ENCODE data around the gene CLP1. TPM values are rescaled to one million over a fixed set of nuclear protein-coding genes. Genes with fewer than 3 reads are reported as not detected.
A peak's percentile ranks its signal among the peaks of the same experiment; 100 is the strongest.

Gene CLP1
- total RNA-seq, 3 donors from 2014 or later = 15.4 to 17.7 (median 17.7) TPM

DNA sequence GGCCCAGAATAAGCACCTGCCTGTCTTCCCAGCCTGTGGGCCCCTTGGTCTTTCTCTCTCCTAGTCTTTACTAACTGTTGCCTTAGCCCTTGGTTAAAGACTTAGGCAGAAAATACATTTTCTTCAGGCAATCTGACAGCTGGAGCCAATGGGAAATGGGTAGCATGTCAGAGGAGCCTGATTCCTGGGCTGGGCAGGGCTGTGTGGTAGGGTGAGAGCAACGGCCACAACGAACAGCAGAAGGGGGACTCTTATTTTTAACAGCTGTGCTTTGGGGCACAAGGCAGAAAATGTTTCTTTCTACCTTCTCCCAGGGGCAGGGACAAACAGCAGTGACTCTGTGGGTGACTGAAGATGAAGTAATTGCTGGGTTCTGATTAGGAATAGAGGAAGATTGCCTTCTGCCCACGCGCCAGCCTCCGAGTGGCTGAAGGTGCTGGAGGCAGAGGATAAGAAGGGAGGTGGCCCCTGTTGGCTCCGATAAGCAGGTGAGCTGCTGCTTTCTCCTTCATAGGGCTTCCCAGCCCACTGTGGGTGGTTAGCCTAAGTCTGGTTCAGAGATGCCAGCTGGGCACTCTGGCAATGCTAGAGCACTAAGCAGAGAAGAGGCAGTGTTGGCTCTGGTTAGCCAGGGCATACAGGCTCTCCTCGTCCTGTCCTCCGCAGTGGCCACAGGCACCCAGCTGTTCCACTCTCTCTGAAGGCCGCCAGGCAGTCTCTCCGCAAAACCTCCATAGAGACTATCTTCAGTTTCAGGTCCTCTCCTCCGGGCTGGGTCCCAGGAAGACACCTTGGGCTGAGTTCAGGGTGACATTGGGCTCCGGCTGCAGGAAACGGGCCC lies 9.4 kb upstream of the CLP1 start:
- Histone ChIP-seq H3K36me3 (no peaks in the 10 kb centered on the region), H3K4me3 (peak overlapping the region; percentile 46 to 66 (median 55)), H3K27ac (peak overlapping the region in 1 of 2 donors; percentile 82), H3K4me1 (peaks cover 14 to 15% of the 10 kb centered on the region in 2 donors), H3K27me3 (peaks cover 0 to 20% of the 10 kb centered on the region in 2 donors), H3K9me3 (no peaks in the 10 kb centered on the region)
- DNase-seq (ENCODE audit: low spot score in 2 of 2) = no peak
- intact Hi-C loops (cut with DNase I; ENCODE audit: low total_unique reads) = no loop called here
- TF ChIP-seq POLR2AphosphoS5 (IDR thresholded peaks at IDR 0.05) (no peak), POLR2A (IDR thresholded peaks at IDR 0.05) (no peak)
- TF ChIP-seq, protein P1, sequence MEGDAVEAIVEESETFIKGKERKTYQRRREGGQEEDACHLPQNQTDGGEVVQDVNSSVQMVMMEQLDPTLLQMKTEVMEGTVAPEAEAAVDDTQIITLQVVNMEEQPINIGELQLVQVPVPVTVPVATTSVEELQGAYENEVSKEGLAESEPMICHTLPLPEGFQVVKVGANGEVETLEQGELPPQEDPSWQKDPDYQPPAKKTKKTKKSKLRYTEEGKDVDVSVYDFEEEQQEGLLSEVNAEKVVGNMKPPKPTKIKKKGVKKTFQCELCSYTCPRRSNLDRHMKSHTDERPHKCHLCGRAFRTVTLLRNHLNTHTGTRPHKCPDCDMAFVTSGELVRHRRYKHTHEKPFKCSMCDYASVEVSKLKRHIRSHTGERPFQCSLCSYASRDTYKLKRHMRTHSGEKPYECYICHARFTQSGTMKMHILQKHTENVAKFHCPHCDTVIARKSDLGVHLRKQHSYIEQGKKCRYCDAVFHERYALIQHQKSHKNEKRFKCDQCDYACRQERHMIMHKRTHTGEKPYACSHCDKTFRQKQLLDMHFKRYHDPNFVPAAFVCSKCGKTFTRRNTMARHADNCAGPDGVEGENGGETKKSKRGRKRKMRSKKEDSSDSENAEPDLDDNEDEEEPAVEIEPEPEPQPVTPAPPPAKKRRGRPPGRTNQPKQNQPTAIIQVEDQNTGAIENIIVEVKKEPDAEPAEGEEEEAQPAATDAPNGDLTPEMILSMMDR (IDR thresholded peaks at IDR 0.05) = no peak

DNA sequence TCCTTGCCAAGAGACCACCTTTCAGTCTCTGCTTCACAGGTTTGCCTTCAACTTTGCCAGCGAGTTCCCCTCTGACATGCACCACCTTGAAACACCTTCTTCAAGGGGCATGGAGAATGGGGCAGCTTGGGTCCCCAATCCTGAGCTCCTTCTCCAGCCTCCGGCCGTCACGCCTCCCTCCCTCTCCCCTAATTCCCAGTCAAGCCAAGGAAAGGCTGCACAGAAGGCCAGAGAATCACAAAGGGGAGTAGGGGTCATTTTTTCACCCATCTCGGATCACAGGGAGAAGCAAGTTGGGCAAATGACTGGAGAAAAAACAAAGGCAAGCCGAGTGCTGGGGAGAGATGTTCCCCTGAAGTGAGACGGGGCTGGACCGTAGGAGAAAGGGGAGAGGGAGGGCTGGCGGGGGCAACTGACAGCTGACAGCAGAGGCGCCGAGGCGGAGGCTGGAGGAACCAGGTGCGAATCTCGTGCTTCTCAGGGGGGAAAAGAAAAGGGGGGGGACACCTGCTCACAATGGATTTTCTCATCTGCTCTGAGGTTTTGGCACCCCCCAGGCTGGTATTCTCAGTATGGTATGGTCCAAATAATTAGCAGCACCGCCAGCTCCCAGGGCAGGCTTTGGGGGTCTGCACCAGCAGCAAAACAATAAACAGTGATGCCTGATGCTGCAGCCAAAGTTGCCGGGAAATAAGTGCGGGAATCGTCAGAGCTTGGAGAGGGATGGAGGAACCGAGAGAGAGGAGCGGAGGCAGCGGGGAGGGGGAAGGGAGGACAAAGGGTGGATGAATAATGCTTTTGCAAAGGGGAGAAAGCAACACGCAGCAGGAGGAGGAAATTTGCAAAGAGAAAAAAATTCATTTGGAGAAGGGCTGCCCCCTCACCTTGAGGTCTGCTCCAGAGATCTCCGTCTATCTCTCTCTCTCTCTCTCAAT lies 8.5 kb upstream of the CLP1 start:
- no peaks in the 10 kb centered on the region for H3K9me3 ChIP-seq
- DNase-seq (ENCODE audit: low spot score in 2 of 2) = no peak
- TF ChIP-seq, protein P1 (IDR thresholded peaks at IDR 0.05) = no peak

DNA sequence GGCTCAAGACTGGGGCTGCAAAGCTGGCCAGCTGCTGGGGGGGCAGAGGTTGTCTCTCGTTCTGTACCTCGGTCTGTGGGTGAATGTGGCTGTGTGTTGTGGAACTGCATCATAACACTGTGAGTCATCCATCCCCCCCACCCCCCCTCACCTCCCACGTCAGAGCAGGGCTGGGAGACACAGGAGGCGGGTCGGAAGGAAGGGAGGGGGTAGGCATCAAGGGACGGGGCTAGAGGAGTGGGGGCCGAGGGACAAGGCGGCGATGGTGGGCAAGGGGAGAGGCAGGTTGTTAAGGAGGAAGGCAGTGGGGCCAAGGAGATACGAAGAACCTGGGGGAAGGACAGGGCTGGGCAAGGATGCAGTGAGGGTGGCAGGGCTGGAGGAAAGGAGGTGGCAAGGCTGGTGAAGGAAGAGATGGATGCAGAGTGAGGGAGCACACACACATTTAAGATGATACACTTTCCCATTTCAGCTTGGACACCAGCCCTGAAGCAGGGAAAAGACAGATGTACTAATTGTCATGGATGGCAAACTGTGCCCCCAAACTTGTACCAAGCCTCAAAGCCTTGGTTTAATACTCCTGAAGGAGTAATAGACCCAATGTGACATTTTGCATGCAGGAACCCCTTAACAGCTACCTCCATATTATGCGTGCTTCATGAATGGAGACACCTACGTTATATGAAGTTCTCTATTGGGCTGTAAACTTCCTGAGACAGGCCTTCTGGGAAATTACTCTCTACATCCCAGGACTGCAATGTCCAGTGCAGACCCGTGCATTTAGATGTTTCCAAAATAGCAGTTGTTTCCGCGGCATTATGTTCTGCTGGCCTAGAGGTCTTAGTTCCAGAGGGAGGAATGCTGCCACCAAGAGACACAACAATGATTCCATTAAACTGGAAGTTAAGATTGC lies 7.5 kb upstream of the CLP1 start, which contains the start of gene YPEL4:
Gene YPEL4, minus strand, starts transcription at position 87 of the 913 bp plus-strand sequence. CDS start 2,805 bp downstream, outside the sequence.
- H3K9me3 ChIP-seq = no peaks in the 10 kb centered on the region

More for the DNA sequence above, 8.5 kb upstream of the CLP1 start:
- Histone ChIP-seq H3K36me3 (no peaks in the 10 kb centered on the region), H3K4me1 (peaks cover 14 to 15% of the 10 kb centered on the region in 2 donors), H3K27me3 (peaks cover 0 to 20% of the 10 kb centered on the region in 2 donors), H3K27ac (peak overlapping the region; percentile 65 to 82), H3K4me3 (peak overlapping the region; percentile 46 to 66 (median 55))
- intact Hi-C loops (cut with DNase I; ENCODE audit: low total_unique reads) = no loop called here

DNA sequence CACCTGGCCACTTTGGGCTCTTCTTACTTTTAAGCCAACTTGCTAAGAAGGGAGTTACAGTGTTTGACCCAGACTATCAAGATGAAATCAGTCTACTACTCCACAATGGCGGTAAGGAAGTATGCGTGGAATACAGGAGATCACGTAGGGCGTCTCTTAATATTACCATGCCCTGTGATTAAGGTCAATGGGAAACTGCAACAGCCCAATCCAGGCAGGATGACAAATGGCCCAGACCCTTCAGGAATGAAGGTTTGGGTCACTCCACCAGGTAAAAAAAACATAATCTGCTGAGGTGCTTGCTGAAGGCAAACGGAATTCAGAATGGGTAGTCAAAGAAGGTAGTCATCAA lies 6.8 kb upstream of the CLP1 start:
- TF ChIP-seq, protein P1 (IDR thresholded peaks at IDR 0.05) = no peak
- no peak for TF ChIP-seq POLR2A (IDR thresholded peaks at IDR 0.05)
- TF ChIP-seq POLR2AphosphoS5 (IDR thresholded peaks at IDR 0.05) = no peak
- peak overlapping the region in 1 of 2 donors; percentile 82 for H3K27ac ChIP-seq
- H3K36me3 ChIP-seq = no peaks in the 10 kb centered on the region
- intact Hi-C loops (cut with DNase I; ENCODE audit: low total_unique reads) = no loop called here
- H3K4me1 ChIP-seq = peaks cover 12 to 14% of the 10 kb centered on the region in 2 donors
- no peak for DNase-seq (ENCODE audit: low spot score in 2 of 2)
- no peak overlapping the region for H3K4me3 ChIP-seq
- no peaks in the 10 kb centered on the region for H3K9me3 ChIP-seq
- peaks cover 0 to 20% of the 10 kb centered on the region in 2 donors for H3K27me3 ChIP-seq

More for the DNA sequence above, 7.5 kb upstream of the CLP1 start, which contains the start of gene YPEL4:
- peak within 1 kb of the TSS; percentile 65 to 82 for H3K27ac ChIP-seq
- no peaks in the 10 kb centered on the region for H3K36me3 ChIP-seq
- TF ChIP-seq POLR2AphosphoS5 (IDR thresholded peaks at IDR 0.05) = no peak
- TF ChIP-seq, protein P1 (IDR thresholded peaks at IDR 0.05) = no peak
- no peak for TF ChIP-seq POLR2A (IDR thresholded peaks at IDR 0.05)
- peaks cover 0 to 20% of the 10 kb centered on the region in 2 donors for H3K27me3 ChIP-seq
- intact Hi-C loops (cut with DNase I; ENCODE audit: low total_unique reads) = no loop called here
- peaks cover 12 to 14% of the 10 kb centered on the region in 2 donors for H3K4me1 ChIP-seq
- peak within 1 kb of the TSS; percentile 46 to 66 (median 55) for H3K4me3 ChIP-seq
- peak in 1 of 2 donors; percentile 60 for DNase-seq (ENCODE audit: low spot score in 2 of 2)
